Stimulated activated CD8-positive, alpha-beta memory T cell treated with anti-CD3 and anti-CD28 coated beads, Interleukin-7, amount 100 ng/mL, for 4 hours (primary cell): ENCODE results near the gene CAPN11.

ENCODE experiments used
- DNase-seq, 2 donors: peaks; one replicate each; pipeline ENCODE4 v3.0.0-alpha.2; 2020; ENCODE audit warnings: low read depth in 2 of 2

The CAPN11 gene

DNA sequence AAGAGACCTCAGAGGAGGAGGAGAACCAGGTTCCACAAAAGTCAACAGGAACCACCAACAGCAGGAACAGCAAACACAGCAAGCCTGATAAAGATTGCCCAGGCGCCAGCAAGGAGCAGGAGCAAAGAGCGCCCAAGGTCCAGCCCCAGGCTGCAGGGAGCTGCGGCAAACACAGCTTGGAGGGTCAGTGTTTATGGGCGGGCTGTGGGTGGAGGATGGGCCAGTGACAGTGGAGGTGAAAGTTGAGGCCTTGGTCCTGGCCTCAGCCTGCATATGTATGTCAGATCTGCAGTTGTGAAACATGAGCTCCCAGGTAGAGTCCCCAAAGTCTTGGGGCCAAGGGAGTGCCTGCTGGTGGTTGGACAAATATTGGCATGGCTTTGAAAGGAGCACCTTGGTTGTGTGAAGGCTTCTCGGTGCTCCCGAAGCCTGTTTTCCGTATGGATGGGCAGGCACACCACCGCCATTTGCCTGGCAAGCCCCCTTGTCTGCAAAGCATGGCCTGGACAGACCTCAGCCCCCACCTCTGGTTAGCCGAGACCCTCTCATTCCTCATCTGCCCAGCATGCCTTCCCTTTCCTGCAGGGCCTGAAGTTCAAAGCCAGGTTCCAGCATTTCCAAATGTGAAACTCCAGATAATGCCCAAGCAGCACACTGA lies 2.0 kb upstream of the CAPN11 start:
- DNase-seq: no peak

DNA sequence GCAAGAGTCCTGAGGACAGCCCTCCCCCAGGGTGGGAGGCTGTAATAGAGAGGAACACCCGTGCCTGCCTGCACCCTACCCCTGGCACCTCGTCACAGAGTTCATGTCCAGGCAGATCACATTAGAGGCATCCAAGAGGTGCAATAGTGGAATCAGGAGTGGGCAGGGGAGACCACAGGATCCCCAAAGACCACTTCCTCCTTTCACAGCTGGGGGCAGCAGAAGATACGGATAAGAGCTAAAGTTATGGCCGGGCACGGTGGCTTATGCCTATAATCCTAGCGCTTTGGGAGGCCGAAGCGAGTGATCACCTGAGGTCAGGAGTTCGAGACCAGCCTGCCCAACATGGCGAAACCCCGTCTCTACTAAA lies 1.5 kb upstream of the CAPN11 start:
- no peak for DNase-seq

DNA sequence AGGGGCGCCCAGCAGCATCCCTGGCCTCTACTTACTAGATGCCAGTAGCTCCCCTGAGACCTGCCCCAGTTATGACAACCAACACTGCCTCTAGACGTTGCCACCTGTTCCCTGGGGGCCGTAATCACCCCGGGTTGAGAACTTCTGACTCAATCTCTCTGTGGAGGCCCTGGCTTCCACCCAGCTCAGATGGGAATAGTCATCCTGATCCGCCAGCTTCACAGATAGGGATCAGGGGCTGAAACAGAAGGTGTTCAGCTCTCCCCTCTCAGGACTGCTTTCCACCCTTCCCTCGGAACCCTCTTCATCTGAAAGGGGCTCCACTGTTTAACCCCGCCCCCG lies 3.3 kb downstream of the CAPN11 start:
- DNase-seq: no peak

DNA sequence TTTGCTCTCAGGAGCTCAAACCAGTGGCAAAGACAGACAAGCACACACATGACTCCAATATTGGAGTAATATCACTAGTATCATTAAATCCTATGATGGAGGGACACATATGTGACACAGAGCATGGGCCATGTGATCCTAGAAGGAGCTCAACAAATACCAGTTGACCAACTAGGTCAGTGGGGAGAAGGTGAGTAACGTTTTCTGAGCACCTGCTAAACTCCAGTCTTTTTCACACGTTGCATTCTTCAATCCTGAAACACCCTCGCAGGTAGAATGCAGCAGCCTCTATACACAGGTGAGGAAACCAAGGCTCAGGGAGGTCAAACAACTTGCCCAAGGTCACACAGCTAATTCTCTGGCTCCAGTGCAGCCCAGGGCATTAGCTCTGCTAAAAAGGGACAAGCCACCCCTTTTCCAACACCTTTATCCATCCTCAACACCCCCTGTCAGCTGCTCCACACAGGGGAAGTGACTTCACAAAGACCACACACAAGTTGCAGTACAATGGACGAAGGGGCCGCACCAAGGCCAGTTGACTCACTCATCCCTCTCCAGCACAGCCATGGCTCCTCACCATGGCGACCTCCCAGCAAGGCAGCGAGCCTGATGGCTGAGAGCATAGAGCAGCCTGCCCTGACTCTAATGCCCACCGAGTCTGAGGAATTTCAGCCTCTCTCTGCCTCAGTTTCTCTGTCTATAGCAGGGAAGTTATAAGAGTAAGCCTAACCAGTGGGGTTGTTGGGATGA lies 4.4 kb downstream of the CAPN11 start:
- DNase-seq: no peak

DNA sequence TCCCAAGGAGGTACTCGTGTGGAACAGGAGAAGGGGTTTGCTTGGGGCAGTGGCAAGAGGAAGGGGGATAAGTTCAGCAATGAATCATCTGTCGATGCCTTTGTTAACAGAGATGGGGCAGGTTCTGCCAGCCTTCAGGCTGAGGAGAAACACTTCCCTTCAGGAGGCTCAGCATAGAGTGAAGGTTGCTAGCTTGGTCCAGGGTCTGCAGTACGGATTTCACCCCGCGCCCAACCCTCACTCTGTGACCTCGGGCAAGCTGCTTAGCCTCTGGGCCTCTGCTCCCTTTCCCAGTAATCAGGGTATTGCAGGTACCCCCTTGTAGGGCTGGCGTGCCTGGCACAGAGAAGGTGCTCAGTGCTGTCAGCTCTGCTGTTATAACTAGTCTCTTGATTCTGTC lies 7.5 kb downstream of the CAPN11 start:
- no peak for DNase-seq

DNA sequence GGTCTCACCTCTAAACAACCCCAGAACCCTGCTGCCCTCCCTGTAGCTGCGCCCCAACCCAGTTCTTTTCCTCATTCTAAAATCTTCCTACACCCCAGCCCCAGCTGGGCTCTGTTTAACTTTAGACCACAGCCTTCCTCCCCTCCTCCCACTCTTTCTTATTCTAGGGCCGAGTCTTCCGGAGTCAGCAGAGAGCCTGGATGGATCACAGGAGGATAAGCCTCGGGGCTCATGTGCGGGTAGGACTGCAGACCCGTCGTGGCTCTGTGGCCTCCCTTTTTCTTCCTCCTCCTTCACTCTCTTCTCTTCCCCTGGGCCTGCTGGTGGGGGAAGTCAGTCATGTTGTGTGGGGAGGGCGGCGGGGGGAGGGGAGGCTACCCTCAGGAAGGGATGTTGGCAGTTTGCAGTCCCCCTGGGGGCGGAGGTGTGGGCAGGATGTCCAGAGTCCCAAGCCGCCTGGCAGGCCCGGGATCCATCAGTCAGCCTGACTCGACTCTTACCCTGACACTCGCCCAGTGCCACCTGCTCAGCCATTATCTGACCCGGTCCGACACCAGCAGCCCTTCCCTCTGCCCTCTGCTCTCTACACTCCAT lies 8.1 kb downstream of the CAPN11 start:
- no peak for DNase-seq

DNA sequence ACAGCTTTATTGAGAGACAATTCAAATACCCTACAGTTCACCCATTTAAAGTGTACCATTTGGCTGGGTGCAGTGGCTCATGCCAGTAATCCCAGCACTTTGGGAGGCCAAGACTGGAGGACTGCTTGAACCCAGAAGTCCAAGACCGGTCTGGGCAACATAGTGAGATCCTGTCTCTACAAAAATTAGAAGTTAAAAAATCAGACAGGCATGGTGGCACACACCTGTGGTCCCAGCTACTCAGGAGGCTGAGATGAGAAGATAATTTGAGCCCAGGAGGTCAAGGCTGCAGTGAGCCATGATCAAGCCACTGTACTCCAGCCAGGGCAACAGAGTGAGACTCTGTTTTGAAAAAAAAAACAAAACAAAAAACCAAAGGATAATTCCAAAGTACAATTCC lies 8.9 kb downstream of the CAPN11 start:
- no peak for DNase-seq

DNA sequence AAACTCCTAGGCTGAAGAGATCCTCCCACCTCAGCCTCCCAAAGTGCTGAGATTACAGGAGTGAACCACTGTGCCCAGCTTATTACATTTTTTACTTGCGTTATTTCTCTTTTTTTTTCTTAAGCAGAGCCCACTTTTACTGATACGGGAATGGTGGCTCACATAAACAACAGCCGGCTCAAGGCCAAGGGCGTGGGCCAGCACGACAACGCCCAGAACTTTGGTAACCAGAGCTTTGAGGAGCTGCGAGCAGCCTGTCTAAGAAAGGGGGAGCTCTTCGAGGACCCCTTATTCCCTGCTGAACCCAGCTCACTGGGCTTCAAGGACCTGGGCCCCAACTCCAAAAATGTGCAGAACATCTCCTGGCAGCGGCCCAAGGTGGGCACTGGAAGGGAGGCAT lies 10.5 kb downstream of the CAPN11 start:
- no peak for DNase-seq

DNA sequence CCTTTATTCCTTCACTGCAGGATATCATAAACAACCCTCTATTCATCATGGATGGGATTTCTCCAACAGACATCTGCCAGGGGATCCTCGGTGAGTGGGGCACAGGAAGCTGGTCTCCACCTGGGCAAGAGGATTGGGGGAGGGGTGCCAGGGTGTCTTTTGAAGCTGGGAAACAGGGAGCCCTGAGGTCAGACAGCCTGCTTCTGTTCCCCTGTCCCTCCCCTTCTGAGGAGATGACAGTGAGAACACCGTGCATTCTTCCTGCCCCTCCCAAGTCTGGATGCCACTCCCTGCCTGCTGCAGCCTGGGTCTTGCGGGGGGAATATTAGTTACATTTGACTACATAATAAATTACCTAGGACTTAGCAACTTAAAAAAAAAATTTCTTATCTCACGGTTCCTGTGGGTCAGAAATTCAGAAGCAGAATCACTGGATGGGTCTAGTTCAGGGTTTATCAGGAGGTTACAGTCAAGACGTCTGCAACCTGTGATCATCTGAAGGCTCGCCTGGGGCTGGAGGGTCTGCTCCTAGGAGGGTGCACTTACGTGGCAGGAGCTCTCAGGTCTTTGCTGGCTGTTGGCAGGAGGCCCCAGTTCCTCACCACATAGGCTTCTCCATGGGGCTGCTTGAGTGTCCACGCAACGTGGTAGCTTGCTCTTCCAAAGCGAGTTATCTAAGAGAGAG lies 11.4 kb downstream of the CAPN11 start:
- no peak for DNase-seq

DNA sequence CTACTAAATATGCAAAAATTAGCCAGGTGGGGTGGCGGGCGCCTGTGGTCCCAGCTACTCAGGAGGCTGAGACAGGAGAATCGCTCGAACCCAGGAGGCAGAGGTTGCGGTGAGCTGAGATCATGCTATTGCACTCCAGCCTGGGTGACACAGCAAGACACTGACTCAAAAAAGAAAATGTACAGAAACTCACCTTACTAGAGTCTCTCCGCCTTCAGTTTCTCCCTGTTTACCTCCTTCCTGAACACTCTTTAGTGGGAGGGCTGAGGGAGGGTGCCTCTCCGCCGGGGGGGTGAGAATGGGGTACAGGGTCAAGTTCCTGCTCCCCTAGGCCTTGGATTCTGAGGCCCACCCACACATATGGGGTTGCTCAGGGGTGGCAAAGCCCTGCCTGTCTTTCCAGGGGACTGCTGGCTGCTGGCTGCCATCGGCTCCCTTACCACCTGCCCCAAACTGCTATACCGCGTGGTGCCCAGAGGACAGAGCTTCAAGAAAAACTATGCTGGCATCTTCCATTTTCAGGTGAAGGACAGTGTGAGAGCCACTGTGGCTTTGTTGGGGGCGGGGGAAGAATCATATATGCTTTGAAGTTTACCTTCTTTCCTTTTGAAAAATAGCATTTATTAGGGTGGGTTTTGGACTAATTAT lies 13.4 kb downstream of the CAPN11 start:
- DNase-seq: no peak

DNA sequence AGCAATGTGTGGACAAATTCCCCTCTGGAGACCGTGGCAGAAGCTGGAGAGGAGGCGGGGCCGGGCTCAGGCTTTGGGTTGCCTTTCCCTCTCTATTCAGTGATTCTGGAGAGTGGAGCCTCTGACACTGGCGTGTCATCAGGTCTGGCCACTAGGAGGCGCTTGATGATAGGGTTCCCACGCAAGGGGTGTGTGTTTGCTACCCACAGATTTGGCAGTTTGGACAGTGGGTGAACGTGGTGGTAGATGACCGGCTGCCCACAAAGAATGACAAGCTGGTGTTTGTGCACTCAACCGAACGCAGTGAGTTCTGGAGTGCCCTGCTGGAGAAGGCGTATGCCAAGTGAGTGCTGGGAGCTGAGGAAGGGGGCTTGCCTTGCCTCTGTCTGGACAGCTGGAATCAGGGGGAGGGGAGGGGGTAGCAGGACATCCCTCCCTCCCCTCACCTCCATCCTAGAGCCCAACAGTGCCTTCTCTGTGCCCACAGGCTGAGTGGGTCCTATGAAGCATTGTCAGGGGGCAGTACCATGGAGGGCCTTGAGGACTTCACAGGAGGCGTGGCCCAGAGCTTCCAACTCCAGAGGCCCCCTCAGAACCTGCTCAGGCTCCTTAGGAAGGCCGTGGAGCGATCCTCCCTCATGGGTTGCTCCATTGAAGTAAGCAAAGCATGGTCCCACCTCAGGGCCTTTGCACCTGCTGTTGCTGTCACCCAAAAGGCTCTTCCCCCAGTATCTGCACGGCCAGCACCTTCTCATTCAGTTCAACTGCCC lies 14.3 kb downstream of the CAPN11 start:
- DNase-seq: peak; percentile 60 to 63

DNA sequence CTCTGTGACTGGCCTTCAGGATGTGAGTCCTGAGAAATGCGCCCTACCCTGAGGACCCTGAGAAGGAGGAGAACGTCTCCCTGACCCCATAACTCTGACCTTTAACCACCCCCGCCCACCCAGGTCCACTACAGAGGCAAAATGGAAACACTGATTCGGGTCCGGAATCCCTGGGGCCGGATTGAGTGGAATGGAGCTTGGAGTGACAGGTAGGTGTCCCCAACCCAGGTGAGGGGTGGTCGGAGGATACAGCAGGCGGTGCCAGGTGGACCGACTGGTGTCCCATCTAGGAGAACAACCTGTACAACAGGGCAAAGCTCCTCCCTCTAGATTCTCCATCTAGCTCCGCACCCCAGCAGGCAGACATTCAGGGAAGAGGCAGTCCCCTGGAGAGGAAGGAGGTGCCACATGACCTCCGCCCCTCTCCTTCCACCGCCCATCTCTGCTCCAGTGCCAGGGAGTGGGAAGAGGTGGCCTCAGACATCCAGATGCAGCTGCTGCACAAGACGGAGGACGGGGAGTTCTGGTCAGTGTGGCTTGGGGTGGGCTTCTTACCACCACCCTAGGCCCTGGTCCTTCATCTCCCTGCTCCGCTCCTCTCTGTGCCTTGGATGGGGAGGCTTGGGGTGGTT lies 17.6 kb downstream of the CAPN11 start:
- DNase-seq: no peak

DNA sequence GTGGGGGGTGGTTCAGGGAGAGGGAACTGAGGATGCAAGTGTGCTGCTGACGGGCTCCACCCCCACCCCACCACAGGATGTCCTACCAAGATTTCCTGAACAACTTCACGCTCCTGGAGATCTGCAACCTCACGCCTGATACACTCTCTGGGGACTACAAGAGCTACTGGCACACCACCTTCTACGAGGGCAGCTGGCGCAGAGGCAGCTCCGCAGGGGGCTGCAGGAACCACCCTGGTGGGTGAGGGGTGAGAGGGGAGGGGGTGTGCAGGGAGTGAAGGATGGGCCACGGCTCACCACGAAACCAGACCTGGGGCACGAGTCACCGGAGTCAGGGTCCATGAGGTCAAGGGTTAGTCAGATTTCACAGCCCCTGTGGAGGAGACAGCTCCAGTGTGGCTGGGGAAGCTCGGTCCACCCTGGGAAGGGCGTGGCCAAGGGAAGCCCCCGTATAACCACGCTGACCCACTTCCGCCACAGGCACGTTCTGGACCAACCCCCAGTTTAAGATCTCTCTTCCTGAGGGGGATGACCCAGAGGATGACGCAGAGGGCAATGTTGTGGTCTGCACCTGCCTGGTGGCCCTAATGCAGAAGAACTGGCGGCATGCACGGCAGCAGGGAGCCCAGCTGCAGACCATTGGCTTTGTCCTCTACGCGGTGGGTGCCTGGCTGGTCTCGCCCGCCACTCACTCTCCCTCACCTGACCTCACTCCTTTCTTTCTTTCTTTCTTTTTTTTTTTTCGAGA lies 18.3 kb downstream of the CAPN11 start:
- DNase-seq: peak; percentile 3 to 24

DNA sequence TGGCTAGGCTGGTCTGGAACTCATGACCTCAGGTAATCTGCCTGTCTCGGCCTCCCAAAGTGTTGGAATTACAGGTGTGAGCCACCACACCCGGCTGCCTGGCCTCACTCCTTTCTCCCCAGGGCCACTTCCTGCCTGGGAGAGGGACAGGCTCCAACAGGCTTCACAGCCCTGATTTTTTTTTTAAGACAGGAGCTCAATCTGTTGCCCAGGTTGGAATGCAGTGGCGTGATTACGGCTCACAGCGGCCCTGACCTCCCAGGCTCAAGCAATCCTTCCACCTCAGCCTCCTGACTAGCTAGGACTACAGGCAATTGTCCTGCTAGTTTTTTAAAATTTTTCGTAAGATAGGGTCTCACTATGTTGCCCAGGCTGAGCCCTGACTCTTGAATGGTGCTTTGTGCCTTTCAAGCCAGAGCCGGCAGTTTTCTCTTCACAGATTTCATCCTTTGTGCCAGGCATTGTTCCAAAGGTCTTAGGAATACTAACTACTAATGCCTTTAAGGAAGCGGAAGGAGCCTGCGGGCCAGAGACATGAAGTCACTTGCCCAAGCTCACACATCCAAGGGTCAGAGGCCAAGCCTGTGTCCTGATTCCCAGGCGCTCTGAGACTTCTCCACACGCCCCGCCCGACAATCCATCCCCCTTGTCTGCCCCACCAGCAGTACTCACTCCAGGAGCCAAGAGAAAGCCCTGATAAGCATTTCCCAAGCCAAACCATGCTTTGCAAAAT lies 19.2 kb downstream of the CAPN11 start:
- DNase-seq: no peak

DNA sequence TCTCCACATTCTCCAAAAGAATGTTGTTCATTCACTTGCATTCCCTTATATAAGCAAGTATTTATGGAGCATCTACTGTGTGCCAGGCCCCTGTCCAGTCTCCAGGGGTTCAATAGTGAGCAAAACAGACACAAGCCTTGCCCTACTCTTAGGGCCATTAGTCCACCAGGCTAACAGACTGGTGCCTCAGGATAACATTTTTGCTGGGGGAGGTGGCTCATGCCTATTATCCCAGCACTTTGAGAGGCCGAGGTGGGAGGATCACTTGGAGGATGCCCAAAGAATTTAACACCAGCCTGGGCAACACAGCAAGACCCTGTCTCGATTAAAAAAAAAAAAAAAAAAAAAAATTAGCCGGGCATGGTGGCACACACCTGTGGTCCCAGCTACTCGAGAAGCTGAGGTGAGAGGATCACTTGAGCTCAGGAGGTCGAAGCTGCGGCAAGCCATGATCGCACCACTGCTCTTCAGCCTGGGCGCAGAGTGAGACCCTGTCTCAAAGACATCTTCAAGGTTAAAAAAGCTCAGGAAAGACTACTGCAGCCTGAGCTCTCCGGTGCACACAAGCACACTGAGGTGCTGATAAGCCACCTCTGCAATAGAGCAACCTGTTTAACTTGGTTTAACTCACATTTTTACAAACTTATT lies 19.9 kb downstream of the CAPN11 start:
- no peak for DNase-seq

DNA sequence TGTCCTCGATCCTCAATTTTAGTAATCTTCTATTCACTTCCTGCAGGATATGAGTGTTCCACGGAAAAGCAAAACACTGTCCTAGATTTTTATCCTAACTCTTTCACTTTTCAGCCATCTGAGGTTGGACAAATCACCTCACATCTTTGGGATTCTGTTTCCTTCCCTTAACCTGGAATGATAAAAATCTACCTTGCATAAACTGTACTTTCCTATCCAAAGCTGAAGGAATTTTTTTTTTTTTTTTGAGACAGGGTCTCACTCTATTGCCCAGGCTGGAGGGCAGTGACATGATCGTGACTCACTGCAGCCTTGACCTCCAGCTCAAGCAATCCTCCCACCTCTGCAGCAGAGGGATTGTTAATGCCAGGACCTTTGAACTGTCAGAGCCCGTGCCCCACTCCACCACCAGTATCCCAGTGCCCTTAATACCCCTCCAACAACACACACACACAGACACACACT lies 20.5 kb downstream of the CAPN11 start:
- DNase-seq: no peak

DNA sequence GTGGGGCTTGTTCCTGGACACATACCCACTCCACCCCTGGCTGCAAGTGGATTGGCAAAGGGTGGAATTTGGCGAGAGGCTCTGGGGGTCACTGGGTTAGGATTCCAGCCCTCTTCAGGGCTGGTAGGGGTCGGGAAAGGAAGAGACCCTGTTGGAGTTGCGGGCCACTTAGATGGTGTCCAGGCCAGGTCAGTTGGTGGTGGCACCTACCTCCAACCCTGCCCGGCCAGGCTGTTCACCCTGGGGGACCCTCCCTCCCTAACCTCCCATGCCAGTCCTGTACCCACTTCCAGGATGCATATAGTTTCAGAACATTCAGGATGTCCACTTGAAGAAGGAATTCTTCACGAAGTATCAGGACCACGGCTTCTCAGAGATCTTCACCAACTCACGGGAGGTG lies 21.0 kb downstream of the CAPN11 start:
- DNase-seq: no peak

DNA sequence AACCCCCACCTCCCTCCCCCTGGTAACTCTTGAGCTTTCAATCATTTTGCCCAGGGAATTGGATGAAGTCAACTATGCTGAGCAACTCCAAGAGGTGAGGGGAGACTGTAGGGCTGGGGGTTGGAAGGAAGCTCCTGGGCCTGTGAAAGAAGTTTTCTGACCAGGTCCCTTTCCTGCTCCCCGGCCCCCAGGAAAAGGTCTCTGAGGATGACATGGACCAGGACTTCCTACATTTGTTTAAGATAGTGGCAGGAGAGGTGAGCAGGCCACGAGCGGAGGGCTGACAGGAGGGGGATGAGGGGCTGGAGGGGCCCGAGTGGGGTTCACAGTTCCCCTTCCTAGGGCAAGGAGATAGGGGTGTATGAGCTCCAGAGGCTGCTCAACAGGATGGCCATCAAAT lies 21.8 kb downstream of the CAPN11 start:
- no peak for DNase-seq

DNA sequence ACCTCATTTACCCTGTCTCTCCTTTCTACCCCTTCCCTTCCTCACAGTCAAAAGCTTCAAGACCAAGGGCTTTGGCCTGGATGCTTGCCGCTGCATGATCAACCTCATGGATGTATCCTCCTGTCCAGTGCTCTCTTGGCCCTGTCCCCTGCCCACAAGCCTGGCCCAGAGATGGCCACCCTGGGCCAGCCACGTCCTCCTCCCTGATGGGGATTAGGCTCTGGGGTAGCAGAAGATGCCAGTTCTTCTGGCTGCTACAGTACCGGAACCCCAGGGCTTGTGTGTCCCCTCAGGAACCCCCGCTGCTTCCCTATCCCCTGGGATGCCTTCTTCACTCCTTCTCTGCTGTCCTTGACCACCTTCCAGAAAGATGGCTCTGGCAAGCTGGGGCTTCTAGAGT lies 22.3 kb downstream of the CAPN11 start:
- no peak for DNase-seq
